Measurements from ENCODE around the gene HERC2. TPM values are rescaled to one million over a fixed set of nuclear protein-coding genes. Genes with fewer than 3 reads are reported as not detected.

HERC2 gene
- total and polyA plus RNA-seq, 2 of the 13 experiments (the other 11 are each of a cell fraction or from before 2014, with no cell fraction given) = 17.6 to 24.8 TPM

- TF ChIP-seq ARID2 (CRISPR knock-in tag; IDR thresholded peaks at IDR 0.05; ENCODE audit: borderline replicate concordance) = no peak
- TF ChIP-seq, protein P1, sequence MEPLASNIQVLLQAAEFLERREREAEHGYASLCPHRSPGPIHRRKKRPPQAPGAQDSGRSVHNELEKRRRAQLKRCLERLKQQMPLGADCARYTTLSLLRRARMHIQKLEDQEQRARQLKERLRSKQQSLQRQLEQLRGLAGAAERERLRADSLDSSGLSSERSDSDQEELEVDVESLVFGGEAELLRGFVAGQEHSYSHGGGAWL (CRISPR knock-in tag; IDR thresholded peaks at IDR 0.05) = no peak
These were observed 255.7 kb downstream of the HERC2 start (continued) for GRCh38 chr15:28066231-28066630.

Small RNA genes within 50 kb of the gene (small RNA-seq; reads per million reads assigned to genes)
- 0 reads per million in 3 experiments for gene AC091304.5 (ENCODE audit: insufficient read depth in 2 of 3, insufficient read length in 3 of 3, low read depth in 2 of 3, low replicate concordance in 1 of 3)

Other genes starting within 250 kb of the HERC2 start
- gene OCA2, start 222.9 kb downstream of the HERC2 start, total RNA-seq (2016; rRNA removed; fragmentation: Illumina TruSeq; extraction: Trizol) = 0.02 TPM in 1 of 2 replicates, not detected in the other
- 0.05 and 0.13 TPM in 2 replicates for gene OCA2, start 222.9 kb downstream of the HERC2 start, polyA plus RNA-seq (2011; rRNA removed)
- gene GOLGA6L24, start 35.9 kb upstream of the HERC2 start, total RNA-seq (2016; rRNA removed; fragmentation: Illumina TruSeq; extraction: Trizol) = not detected in 2 replicates
- gene GOLGA6L24, start 35.9 kb upstream of the HERC2 start, polyA plus RNA-seq (2011; rRNA removed) = not detected in 2 replicates
- not detected in 2 replicates for gene GOLGA8F, start 56.5 kb upstream of the HERC2 start, total RNA-seq (2016; rRNA removed; fragmentation: Illumina TruSeq; extraction: Trizol)
- not detected in 2 replicates for gene GOLGA8F, start 56.5 kb upstream of the HERC2 start, polyA plus RNA-seq (2011; rRNA removed)
- gene GOLGA8G, start 210.8 kb upstream of the HERC2 start, total RNA-seq (2016; rRNA removed; fragmentation: Illumina TruSeq; extraction: Trizol) = not detected in 2 replicates
- not detected in 2 replicates for gene GOLGA8G, start 210.8 kb upstream of the HERC2 start, polyA plus RNA-seq (2011; rRNA removed)
- gene GOLGA6L25, start 231.4 kb upstream of the HERC2 start, total RNA-seq (2016; rRNA removed; fragmentation: Illumina TruSeq; extraction: Trizol) = not detected in 2 replicates
- not detected in 2 replicates for gene GOLGA6L25, start 231.4 kb upstream of the HERC2 start, polyA plus RNA-seq (2011; rRNA removed)

Data from HepG2 (cell line).